Activated B cell treated with CpG ODN at 0.5 μM for 24 hours (primary cell): ENCODE results near the gene KLHL29. TPM values are rescaled to one million over a fixed set of nuclear protein-coding genes. Genes with fewer than 3 reads are reported as not detected.

Experiments used
- ATAC-seq: fragments of 200-7000 bp; cut with Tn5 transposase; one replicate; pipeline ENCODE4 v1.10.0; 2021; ENCODE audit warnings: low read depth, mild to moderate bottlenecking, moderate library complexity
- CTCF ChIA-PET: fragments of 350-600 bp; sonication (Branson Sonifier 250); formaldehyde crosslinking; loops from one replicate; lab custom pipeline; 2021; ENCODE audit warnings: antibody characterized with exemption; lab: Charles Lee
- POLR2A ChIA-PET: fragments of 350-600 bp; sonication (Branson Sonifier 250); formaldehyde crosslinking; loops from one replicate; lab custom pipeline; 2021; ENCODE audit warnings: antibody characterized with exemption; lab: Charles Lee
- DNase-seq: peaks from one replicate; pipeline ENCODE4 v3.0.0; 2022
- H3K27ac Mint-ChIP-seq: one replicate; pipeline ENCODE4 v1.8.0; 2020; ENCODE audit warnings: mixed read lengths
- H3K27me3 Mint-ChIP-seq: one replicate; pipeline ENCODE4 v1.8.0; 2021; ENCODE audit warnings: mixed read lengths
- H3K36me3 Mint-ChIP-seq: one replicate; pipeline ENCODE4 v1.8.0; 2021; ENCODE audit warnings: low read depth, mixed read lengths
- H3K4me1 Mint-ChIP-seq: one replicate; pipeline ENCODE4 v1.8.0; 2021; ENCODE audit warnings: mixed read lengths
- H3K4me3 Mint-ChIP-seq: one replicate; pipeline ENCODE4 v1.8.0; 2020; ENCODE audit warnings: mild to moderate bottlenecking, mixed read lengths
- H3K9me3 Mint-ChIP-seq: one replicate; pipeline ENCODE4 v1.8.0; 2020; ENCODE audit warnings: mixed read lengths
- intact Hi-C: fragments of 100-400 bp; cut with micrococcal nuclease; formaldehyde crosslinking; loops from one replicate; pipeline ENCODE4 v1.15.1; 2024
- total RNA-seq: library from RNA; stranded (reverse); gene quantifications from 2 replicates; pipeline ENCODE4 v1.2.3, GENCODE V29; 2022
- TF ChIP-seq, protein P1 (sequence below): fragments of 200-600 bp; IDR thresholded peaks from one replicate; pipeline ENCODE4 v1.8.0; 2022; ENCODE audit warnings: antibody characterized with exemption, mild to moderate bottlenecking

The KLHL29 gene
- total RNA-seq, 1 donor from 2014 or later, result 2.5 TPM

DNA sequence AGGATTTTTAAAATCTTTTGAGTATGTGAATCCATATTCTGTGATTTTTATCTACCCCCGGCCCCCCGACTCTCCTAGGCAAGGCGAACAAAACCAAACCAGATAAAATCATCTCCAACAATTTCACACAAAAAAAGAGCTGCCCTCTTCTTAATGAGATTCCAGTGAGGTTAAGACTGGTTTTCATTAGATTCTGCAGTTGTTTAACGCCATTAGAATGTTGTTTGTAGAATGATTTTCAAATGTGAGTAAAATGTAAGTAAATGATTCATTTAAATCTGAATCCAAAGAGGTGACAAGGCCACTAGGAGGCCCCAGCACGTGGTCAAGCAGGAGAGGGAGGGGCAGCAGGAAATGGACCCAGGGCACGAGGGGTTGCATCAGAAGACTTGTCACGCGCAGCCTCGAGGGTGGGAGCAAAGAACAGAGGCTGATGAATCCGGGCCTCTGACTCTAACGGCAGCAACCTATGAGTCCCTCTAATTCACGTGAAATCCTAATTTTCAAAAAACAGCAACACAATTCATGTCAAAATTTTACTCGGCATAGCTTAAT, 24.3 kb upstream of the KLHL29 start:
- TF ChIP-seq, protein P1, sequence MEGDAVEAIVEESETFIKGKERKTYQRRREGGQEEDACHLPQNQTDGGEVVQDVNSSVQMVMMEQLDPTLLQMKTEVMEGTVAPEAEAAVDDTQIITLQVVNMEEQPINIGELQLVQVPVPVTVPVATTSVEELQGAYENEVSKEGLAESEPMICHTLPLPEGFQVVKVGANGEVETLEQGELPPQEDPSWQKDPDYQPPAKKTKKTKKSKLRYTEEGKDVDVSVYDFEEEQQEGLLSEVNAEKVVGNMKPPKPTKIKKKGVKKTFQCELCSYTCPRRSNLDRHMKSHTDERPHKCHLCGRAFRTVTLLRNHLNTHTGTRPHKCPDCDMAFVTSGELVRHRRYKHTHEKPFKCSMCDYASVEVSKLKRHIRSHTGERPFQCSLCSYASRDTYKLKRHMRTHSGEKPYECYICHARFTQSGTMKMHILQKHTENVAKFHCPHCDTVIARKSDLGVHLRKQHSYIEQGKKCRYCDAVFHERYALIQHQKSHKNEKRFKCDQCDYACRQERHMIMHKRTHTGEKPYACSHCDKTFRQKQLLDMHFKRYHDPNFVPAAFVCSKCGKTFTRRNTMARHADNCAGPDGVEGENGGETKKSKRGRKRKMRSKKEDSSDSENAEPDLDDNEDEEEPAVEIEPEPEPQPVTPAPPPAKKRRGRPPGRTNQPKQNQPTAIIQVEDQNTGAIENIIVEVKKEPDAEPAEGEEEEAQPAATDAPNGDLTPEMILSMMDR, result no peak
- peaks cover 25% of the 10 kb centered on the region for H3K27me3 Mint-ChIP-seq
- POLR2A ChIA-PET, result no interaction called here
- no peak overlapping the region for H3K27ac Mint-ChIP-seq
- H3K4me3 Mint-ChIP-seq, result no peak overlapping the region
- no peak for DNase-seq
- intact Hi-C loops, result no loop called here
- CTCF ChIA-PET, result no interaction called here
- no peak for ATAC-seq
- peaks cover 2% of the 10 kb centered on the region for H3K9me3 Mint-ChIP-seq
- no peaks in the 10 kb centered on the region for H3K4me1 Mint-ChIP-seq
- H3K36me3 Mint-ChIP-seq, result no peaks in the 10 kb centered on the region

DNA sequence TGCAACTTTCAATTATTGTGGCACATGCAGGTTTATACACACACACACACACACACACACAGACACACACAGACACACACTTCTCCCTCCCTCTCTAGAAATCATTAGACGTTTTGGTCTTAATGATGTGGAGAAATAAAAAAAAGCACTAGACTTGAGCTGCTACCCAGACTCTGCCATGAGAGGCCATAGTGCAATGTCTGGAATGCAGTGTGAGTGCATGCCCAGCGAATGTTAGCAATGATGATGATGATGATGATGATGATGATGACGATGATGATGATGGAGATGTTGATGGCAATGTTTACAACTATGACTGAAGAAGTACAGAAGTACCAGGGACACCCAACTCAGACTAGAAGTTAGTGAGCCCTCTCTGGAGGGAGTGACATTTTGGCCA, 23.8 kb upstream of the KLHL29 start:
- peaks cover 28% of the 10 kb centered on the region for H3K27me3 Mint-ChIP-seq
- CTCF ChIA-PET, result no interaction called here

DNA sequence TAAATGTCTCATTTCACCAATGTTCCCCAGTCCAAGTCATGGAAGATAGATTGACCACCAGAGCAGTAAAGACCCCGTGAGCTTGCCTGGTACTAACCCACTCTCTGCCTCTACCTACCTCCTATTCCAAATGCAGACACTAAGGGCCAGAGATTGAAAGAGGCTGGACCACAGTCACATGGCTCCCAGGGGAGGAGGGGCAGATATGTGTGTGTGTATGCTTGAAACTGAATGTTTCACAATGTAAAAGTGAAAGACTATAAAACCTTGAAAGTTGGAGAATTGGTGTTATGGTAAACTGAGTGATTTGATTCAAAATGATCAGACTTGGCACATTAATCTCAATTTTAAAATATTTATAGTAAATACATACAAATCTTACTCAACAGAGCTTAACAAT, 21.7 kb upstream of the KLHL29 start:
- ChIA-PET POLR2A (no interaction called here), CTCF (no interaction called here)
- no peak overlapping the region for H3K4me3 Mint-ChIP-seq
- peaks cover 30% of the 10 kb centered on the region for H3K27me3 Mint-ChIP-seq
- no peak for ATAC-seq
- DNase-seq, result no peak
- H3K9me3 Mint-ChIP-seq, result peaks cover 2% of the 10 kb centered on the region
- intact Hi-C loops, result no loop called here
- no peak overlapping the region for H3K27ac Mint-ChIP-seq
- H3K4me1 Mint-ChIP-seq, result no peaks in the 10 kb centered on the region
- no peaks in the 10 kb centered on the region for H3K36me3 Mint-ChIP-seq
- TF ChIP-seq, protein P1, result no peak

More for the DNA sequence above, 23.8 kb upstream of the KLHL29 start:
- intact Hi-C loops, result no loop called here
- Mint-ChIP-seq H3K27ac (no peak overlapping the region), H3K4me1 (no peaks in the 10 kb centered on the region), H3K36me3 (no peaks in the 10 kb centered on the region), H3K9me3 (peaks cover 2% of the 10 kb centered on the region), H3K4me3 (no peak overlapping the region)
- TF ChIP-seq, protein P1, result no peak
- no peak for DNase-seq
- POLR2A ChIA-PET, result no interaction called here
- ATAC-seq, result no peak

DNA sequence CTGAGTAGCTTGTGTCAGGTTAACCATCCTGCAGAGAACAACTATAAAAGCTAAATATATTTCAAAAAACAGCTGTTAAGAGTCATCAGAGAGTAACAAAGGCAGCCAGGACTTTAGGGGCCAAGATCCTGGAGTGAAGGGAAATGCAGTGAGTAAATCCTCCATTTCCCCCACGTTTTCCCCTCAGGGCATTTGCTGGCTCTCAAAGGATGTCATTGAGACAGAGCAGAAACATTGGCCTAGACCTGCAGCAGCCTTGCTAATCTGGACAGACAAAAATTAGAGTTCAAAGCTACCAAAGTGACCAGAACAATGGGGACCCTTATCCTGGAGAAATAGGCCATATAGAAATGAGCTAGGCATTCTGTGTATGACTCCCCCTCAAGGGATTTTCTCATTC, 21.1 kb upstream of the KLHL29 start:
- ChIA-PET CTCF (no interaction called here), POLR2A (no interaction called here)
- TF ChIP-seq, protein P1, result no peak
- peaks cover 2% of the 10 kb centered on the region for H3K9me3 Mint-ChIP-seq
- H3K4me1 Mint-ChIP-seq, result no peaks in the 10 kb centered on the region
- H3K27me3 Mint-ChIP-seq, result peaks cover 30% of the 10 kb centered on the region
- H3K27ac Mint-ChIP-seq, result no peak overlapping the region
- DNase-seq (no peak), ATAC-seq (no peak)
- no peaks in the 10 kb centered on the region for H3K36me3 Mint-ChIP-seq
- no peak overlapping the region for H3K4me3 Mint-ChIP-seq
- intact Hi-C loops, result no loop called here

DNA sequence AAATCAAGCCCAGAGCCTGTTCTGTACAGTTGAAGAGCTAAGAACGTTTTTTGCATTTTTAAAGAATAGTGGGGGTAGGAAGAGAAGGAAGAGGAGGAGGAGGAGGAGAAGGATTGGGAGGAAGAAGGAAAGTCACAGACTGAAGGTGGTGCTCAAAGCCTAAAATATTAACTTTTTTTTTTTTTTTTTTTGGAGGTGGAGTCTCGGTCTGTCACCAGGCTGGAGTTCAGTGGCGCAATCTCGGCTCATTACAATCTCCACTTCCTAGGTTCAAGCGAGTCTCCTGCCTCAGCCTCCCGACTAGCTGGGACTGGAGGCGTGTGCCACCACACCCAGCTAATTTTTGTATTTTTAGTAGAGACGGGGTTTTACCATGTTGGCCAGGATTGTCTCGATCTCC, 18.3 kb upstream of the KLHL29 start:
- TF ChIP-seq, protein P1, result no peak
- intact Hi-C loops, result no loop called here
- Mint-ChIP-seq H3K4me1 (no peaks in the 10 kb centered on the region), H3K9me3 (peaks cover 2% of the 10 kb centered on the region), H3K4me3 (no peak overlapping the region), H3K27ac (no peak overlapping the region), H3K27me3 (peaks cover 32% of the 10 kb centered on the region), H3K36me3 (no peaks in the 10 kb centered on the region)
- ATAC-seq, result no peak
- no peak for DNase-seq
- POLR2A ChIA-PET, result no interaction called here
- CTCF ChIA-PET, result no interaction called here
